Measurements from ENCODE around the gene ZDHHC3.

The ZDHHC3 gene

DNA sequence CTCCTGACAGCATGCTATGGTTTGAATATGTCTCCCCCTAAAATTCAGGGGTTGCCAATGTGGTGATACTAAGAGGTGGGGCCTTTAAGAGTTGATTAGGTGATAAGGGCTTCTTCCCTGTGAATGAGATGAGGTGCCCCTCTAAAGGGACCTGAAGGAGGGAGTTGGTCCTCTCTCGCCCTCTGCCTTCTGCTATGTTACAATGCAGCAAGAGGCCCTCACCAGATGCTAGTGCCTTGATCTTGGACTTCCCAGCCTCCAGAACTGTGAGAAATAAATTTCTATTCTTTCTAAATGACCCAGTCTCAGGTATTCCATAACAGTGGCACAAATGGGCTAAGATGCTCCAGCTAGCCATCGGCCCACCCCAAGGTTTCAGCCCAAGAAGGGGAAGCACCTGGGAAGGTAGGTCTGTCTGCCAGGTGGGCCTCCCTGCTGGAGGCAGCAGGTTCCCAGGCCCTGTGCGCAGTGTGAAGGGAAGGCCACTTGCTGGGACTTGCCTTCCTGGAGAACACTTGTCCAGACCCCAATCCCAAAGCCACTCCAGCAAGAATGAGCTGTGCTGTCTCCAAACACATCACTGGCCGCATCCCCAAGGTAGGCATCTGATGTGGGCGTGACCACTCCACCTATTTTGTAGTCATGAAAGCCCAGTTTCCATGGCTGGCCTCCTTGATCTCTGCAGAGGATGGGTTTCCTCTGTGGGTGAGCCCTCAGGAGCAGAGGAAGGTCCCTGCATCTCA lies 92.6 kb downstream of the ZDHHC3 start:
- no peaks in the 10 kb centered on the region for H3K4me1 ChIP-seq
- no peak for DNase-seq
- no peaks in the 10 kb centered on the region for H3K27me3 ChIP-seq
- H3K4me3 ChIP-seq (ENCODE audit: low read depth, low read length), result no peak overlapping the region
- no peaks in the 10 kb centered on the region for H3K36me3 ChIP-seq
- H3K9me3 ChIP-seq, result no peaks in the 10 kb centered on the region
- TF ChIP-seq, protein P1, sequence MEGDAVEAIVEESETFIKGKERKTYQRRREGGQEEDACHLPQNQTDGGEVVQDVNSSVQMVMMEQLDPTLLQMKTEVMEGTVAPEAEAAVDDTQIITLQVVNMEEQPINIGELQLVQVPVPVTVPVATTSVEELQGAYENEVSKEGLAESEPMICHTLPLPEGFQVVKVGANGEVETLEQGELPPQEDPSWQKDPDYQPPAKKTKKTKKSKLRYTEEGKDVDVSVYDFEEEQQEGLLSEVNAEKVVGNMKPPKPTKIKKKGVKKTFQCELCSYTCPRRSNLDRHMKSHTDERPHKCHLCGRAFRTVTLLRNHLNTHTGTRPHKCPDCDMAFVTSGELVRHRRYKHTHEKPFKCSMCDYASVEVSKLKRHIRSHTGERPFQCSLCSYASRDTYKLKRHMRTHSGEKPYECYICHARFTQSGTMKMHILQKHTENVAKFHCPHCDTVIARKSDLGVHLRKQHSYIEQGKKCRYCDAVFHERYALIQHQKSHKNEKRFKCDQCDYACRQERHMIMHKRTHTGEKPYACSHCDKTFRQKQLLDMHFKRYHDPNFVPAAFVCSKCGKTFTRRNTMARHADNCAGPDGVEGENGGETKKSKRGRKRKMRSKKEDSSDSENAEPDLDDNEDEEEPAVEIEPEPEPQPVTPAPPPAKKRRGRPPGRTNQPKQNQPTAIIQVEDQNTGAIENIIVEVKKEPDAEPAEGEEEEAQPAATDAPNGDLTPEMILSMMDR (IDR thresholded peaks at IDR 0.05; ENCODE audit: low read depth, low read length), result no peak

DNA sequence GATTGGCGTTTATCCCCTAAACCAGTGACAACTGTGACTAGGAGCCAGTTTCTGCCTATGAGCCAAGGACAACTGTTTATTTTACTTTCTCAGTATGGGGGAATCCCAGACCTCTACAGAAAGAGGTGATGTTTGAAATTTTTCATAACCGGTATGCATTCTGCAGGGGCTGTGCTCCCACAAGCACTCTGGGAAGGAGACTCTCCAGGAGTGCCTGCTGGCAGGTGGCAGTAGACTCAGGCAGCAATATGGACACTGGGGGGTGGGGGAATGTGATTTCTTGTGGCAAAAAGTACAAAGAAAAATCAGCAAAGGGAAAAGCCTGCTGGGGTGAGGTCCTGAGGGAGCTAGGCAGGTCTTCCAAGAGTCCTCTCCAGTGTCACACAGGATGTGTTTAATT lies 95.7 kb downstream of the ZDHHC3 start:
- Histone ChIP-seq H3K27me3 (no peaks in the 10 kb centered on the region), H3K4me1 (no peaks in the 10 kb centered on the region), H3K4me3 (ENCODE audit: low read depth, low read length) (no peak overlapping the region), H3K36me3 (no peaks in the 10 kb centered on the region), H3K9me3 (no peaks in the 10 kb centered on the region)
- DNase-seq, result no peak
- TF ChIP-seq, protein P1 (IDR thresholded peaks at IDR 0.05; ENCODE audit: low read depth, low read length), result no peak

DNA sequence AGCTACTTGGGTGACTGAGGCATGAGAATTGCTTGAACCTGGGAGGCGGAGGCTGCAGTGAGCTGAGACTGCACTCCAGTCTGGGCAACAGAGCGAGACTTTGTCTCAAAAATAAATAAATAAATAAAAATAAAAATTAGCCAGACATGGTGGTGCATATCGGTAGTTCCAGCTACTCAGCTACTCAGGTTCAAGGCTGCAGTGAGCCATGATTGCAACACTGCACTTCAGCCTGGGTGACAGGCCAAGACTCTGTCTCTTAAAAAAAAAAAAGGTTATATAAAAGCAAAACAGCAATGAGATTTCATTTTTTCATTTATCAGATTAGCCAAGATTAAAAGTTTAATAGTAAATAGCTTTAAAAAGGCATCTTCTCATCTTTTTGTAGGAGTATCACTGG lies 98.6 kb downstream of the ZDHHC3 start:
- no peaks in the 10 kb centered on the region for H3K4me1 ChIP-seq
- no peaks in the 10 kb centered on the region for H3K36me3 ChIP-seq
- no peaks in the 10 kb centered on the region for H3K27me3 ChIP-seq
- TF ChIP-seq, protein P1 (IDR thresholded peaks at IDR 0.05; ENCODE audit: low read depth, low read length), result no peak
- H3K9me3 ChIP-seq, result no peaks in the 10 kb centered on the region
- DNase-seq, result no peak
- H3K4me3 ChIP-seq (ENCODE audit: low read depth, low read length), result no peak overlapping the region

DNA sequence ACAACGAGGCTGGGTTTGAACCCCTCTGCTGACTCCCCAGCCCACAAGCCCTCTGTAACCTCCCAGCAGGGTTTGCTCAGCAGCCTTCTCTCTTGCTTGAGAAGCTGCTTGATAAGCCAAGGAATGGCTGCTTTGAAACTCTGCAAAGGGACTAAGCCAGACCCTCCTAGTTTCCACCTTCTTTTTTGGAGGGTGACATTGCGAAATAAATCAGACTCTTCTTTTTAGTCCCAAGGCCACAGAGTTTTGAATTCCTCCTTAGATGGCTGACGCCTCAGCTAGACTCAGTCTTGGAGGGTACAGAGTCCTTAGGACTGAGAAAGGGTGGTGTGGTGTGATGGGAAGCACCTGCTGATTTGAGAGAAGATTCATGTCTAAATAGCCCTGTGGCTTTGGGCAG lies 100.4 kb downstream of the ZDHHC3 start:
- H3K4me1 ChIP-seq, result no peaks in the 10 kb centered on the region
- H3K9me3 ChIP-seq, result no peaks in the 10 kb centered on the region
- TF ChIP-seq, protein P1 (IDR thresholded peaks at IDR 0.05; ENCODE audit: low read depth, low read length), result no peak
- H3K27me3 ChIP-seq, result no peaks in the 10 kb centered on the region
- H3K4me3 ChIP-seq (ENCODE audit: low read depth, low read length), result no peak overlapping the region
- H3K36me3 ChIP-seq, result no peaks in the 10 kb centered on the region
- no peak for DNase-seq
